Sigmoid colon (tissue), 4 donors: ENCODE measurements around the gene SLC9A8.

Experiments
- POLR2A ChIP-seq, 2 donors: fragments of 450-650 bp; IDR thresholded peaks; one replicate each; pipeline ENCODE4 v1.6.1; 2016; ENCODE audit warnings: antibody characterized with exemption in 2 of 2, mild to moderate bottlenecking in 2 of 2, moderate library complexity in 2 of 2
- POLR2AphosphoS5 ChIP-seq, 4 donors: sonication (generic); formaldehyde crosslinking; IDR thresholded peaks; one replicate each; pipeline ENCODE4 v1.6.1; 2017; ENCODE audit warnings: antibody characterized with exemption in 4 of 4
- TF ChIP-seq, protein P1 (sequence below), 4 experiments: fragments of 450-650 bp in 3 of 4; fragments of 200-600 bp in 1 of 4; IDR thresholded peaks; one replicate each; pipeline ENCODE4 v1.5.1; 2016 to 2019; ENCODE audit warnings: antibody characterized with exemption in 4 of 4, mild to moderate bottlenecking in 3 of 4, moderate library complexity in 2 of 4

DNA sequence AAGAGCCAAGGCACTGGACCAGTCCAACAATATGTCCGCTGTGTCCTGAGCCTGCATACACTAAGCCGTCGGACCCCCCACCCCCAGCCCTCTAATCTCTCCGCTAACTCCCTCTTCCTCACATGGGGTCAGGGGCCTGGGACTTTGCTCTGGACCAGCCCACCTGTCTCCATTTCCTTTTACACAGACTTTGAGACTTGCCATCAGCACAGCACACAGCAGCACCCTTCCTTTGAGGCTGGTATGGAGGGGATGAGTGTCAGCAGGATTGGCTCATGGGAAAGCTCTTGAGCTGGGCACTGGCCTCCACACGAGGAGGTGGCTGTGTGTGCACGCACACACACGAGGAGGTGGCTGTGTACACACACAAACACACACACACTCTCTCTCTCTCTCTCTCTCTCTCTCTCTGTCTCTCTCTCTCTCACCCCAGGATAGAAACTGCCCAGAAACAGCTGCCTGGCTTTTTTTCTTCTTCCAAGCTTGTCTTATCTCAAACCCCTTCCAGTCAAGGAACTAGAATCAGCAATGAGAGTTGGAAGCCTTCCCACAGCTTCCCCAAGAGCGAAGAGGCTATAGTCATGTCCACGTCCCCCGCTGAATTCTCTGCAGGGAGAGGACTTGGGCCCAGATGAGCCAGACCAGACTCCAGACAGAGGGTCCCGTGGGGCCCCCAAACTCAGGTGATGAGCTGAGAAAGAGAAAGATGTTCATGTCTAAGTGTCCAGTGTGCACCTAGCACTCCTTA is 18.6 kb downstream of the SLC9A8 start:
- TF ChIP-seq, protein P1, sequence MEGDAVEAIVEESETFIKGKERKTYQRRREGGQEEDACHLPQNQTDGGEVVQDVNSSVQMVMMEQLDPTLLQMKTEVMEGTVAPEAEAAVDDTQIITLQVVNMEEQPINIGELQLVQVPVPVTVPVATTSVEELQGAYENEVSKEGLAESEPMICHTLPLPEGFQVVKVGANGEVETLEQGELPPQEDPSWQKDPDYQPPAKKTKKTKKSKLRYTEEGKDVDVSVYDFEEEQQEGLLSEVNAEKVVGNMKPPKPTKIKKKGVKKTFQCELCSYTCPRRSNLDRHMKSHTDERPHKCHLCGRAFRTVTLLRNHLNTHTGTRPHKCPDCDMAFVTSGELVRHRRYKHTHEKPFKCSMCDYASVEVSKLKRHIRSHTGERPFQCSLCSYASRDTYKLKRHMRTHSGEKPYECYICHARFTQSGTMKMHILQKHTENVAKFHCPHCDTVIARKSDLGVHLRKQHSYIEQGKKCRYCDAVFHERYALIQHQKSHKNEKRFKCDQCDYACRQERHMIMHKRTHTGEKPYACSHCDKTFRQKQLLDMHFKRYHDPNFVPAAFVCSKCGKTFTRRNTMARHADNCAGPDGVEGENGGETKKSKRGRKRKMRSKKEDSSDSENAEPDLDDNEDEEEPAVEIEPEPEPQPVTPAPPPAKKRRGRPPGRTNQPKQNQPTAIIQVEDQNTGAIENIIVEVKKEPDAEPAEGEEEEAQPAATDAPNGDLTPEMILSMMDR (IDR thresholded peaks at IDR 0.05) = no peak
- TF ChIP-seq POLR2AphosphoS5 (IDR thresholded peaks at IDR 0.05) = no peak
- no peak for TF ChIP-seq POLR2A (IDR thresholded peaks at IDR 0.05)
